PC-3 (cell line): ENCODE results near the gene DLEC1. TPM values are rescaled to one million over a fixed set of nuclear protein-coding genes. Genes with fewer than 3 reads are reported as not detected.

ENCODE experiments used
- ATAC-seq: fragments of 200-7000 bp; cut with Tn5 transposase; 2 replicates; pipeline ENCODE4 v1.9.1; 2020; ENCODE audit warnings: mild to moderate bottlenecking, moderate library complexity
- BruUV-seq: library from RNA; stranded (reverse); fragments of 400-500 nt; replicated peaks from 2 replicates; lab custom pipeline; 2021; lab: Mats Ljungman, UMichigan
- CTCF ChIA-PET: fragments of 300-600 bp; sonication (Branson Sonifier 250); formaldehyde crosslinking; loops from one replicate; lab custom pipeline; 2022; ENCODE audit warnings: antibody characterized with exemption; lab: Charles Lee
- POLR2A ChIA-PET: fragments of 300-600 bp; sonication (Branson Sonifier 250); formaldehyde crosslinking; loops from one replicate; lab custom pipeline; 2022; ENCODE audit warnings: antibody characterized with exemption; ENCODE audit not compliant: unreplicated experiment; lab: Charles Lee
- DNase-seq: peaks from one replicate; pipeline ENCODE4 v3.0.0-alpha.2; 2015
- H2AFZ ChIP-seq: fragments of 300-600 bp; sonication (generic); 2 replicates; pipeline ENCODE4 v1.6.0; 2016; ENCODE audit warnings: antibody characterized with exemption, low read length
- H3F3A ChIP-seq: fragments of 300-600 bp; sonication (generic); one replicate; pipeline ENCODE4 v1.6.0; 2017; ENCODE audit warnings: antibody characterized with exemption, low read length, control low read depth, mild to moderate bottlenecking; ENCODE audit not compliant: unreplicated experiment
- H3K27ac ChIP-seq: fragments of 300-600 bp; sonication (generic); 2 replicates; pipeline ENCODE4 v1.5.1; 2016; ENCODE audit warnings: mild to moderate bottlenecking, low read length
- H3K27me3 ChIP-seq: fragments of 300-600 bp; sonication (generic); 2 replicates; pipeline ENCODE4 v1.6.1; 2016; ENCODE audit warnings: low read length, mixed read lengths
- H3K36me3 ChIP-seq: fragments of 300-600 bp; sonication (generic); 2 replicates; pipeline ENCODE4 v1.6.1; 2016; ENCODE audit warnings: low read depth, mixed run types, low read length, mixed read lengths
- H3K4me1 ChIP-seq: fragments of 300-600 bp; sonication (generic); 2 replicates; pipeline ENCODE4 v1.5.1; 2016; ENCODE audit warnings: low read length; ENCODE audit not compliant: insufficient read depth
- H3K4me2 ChIP-seq: fragments of 300-600 bp; sonication (generic); 2 replicates; pipeline ENCODE4 v1.6.0; 2016; ENCODE audit warnings: low read length
- H3K4me3 ChIP-seq: fragments of 300-600 bp; sonication (generic); 2 replicates; pipeline ENCODE4 v1.5.1; 2016; ENCODE audit warnings: mild to moderate bottlenecking, low read length, mixed read lengths
- H3K79me2 ChIP-seq: fragments of 300-600 bp; sonication (generic); 2 replicates; pipeline ENCODE4 v1.6.1; 2017; ENCODE audit warnings: low read length, mixed read lengths
- H3K9ac ChIP-seq: fragments of 300-600 bp; sonication (generic); 2 replicates; pipeline ENCODE4 v1.6.0; 2016; ENCODE audit warnings: mild to moderate bottlenecking, low read length
- H3K9me2 ChIP-seq: fragments of 300-600 bp; sonication (generic); replicated peaks from 2 replicates; pipeline ENCODE4 v1.6.1; 2016; ENCODE audit warnings: mixed run types, low read length, mixed read lengths
- H3K9me3 ChIP-seq: fragments of 300-600 bp; sonication (generic); 2 replicates; pipeline ENCODE4 v1.6.1; 2016; ENCODE audit warnings: low read length, mixed read lengths
- H4K20me1 ChIP-seq: fragments of 300-600 bp; sonication (generic); 2 replicates; pipeline ENCODE4 v1.6.1; 2016; ENCODE audit warnings: low read length, mixed read lengths
- CTCF ChIP-seq: fragments of 300-600 bp; sonication (generic); conservative IDR thresholded peaks from 2 replicates; pipeline ENCODE4 v1.5.1; 2017; ENCODE audit warnings: antibody characterized with exemption, low read depth, mild to moderate bottlenecking, low read length
- EZH2 ChIP-seq: fragments of 300-600 bp; sonication (generic); IDR thresholded peaks from one replicate; pipeline ENCODE4 v1.6.1; 2017; ENCODE audit warnings: antibody characterized with exemption, mild to moderate bottlenecking, low read length; ENCODE audit not compliant: unreplicated experiment
- EZH2phosphoT487 ChIP-seq: fragments of 300-600 bp; sonication (generic); IDR thresholded peaks from 2 replicates; pipeline ENCODE4 v1.6.1; 2018; ENCODE audit warnings: mild to moderate bottlenecking, antibody characterized with exemption, low read length, borderline replicate concordance
- intact Hi-C: fragments of 100-400 bp; cut with micrococcal nuclease; formaldehyde crosslinking; loops from 2 replicates; pipeline ENCODE4 v1.9.0; 2023
- total RNA-seq: library from RNA; depleted of rRNA; stranded (reverse); fragments of >200 nt; gene quantifications from 2 replicates; pipeline ENCODE4 v1.2.3, GENCODE V29; 2014

The DLEC1 gene
- total RNA-seq, 1 experiment from 2014 or later: not detected

- ChIA-PET CTCF (no interaction called here), POLR2A (interaction anchor here (0.6 kb wide), 1 partner anchor 361 kb away, joined by 4 read pairs; no protein-coding TSS in a partner anchor)
- H4K20me1 ChIP-seq: no peaks in the 10 kb centered on the region
- H3K27me3 ChIP-seq: no peaks in the 10 kb centered on the region
- DNase-seq: no peak
- H2AFZ ChIP-seq: no peak overlapping the region
- H3K4me1 ChIP-seq: peaks cover 6% of the 10 kb centered on the region; the same call in 1 of the 2 replicates
- H3K36me3 ChIP-seq: peaks cover 33% of the 10 kb centered on the region
- no peak overlapping the region for H3K27ac ChIP-seq
- no peaks in the 10 kb centered on the region for H3K9me3 ChIP-seq
- H3K4me2 ChIP-seq: no peak overlapping the region
- no peak overlapping the region for H3K9ac ChIP-seq
- no peaks in the 10 kb centered on the region for H3F3A ChIP-seq
- intact Hi-C loops: loop anchor here (1.0 to 5.0 kb wide), 3 partner anchors 129 to 229 kb away; partner anchors contain the start of gene XYLB
- H3K4me3 ChIP-seq: no peak overlapping the region
- H3K79me2 ChIP-seq: no peaks in the 10 kb centered on the region
- BruUV-seq: TSS peak; percentile 10
- H3K9me2 ChIP-seq: no peaks in the 10 kb centered on the region
- no peak for ATAC-seq
- no peak for TF ChIP-seq EZH2phosphoT487
- TF ChIP-seq CTCF: no peak
- no peak for TF ChIP-seq EZH2
Measured at GRCh38 chr3:38118421-38119247, 79.6 kb downstream of the DLEC1 start.

- CTCF ChIA-PET: no interaction called here
- H3K4me1 ChIP-seq: peaks cover 9% of the 10 kb centered on the region
- DNase-seq: no peak
- H3K9me3 ChIP-seq: no peaks in the 10 kb centered on the region
- no peak overlapping the region for H3K27ac ChIP-seq
- H4K20me1 ChIP-seq: no peaks in the 10 kb centered on the region
- H3K27me3 ChIP-seq: no peaks in the 10 kb centered on the region
- no peak for TF ChIP-seq EZH2
- no peak for TF ChIP-seq CTCF
- no peak for TF ChIP-seq EZH2phosphoT487
- H3K4me2 ChIP-seq: no peak overlapping the region
- no peak overlapping the region for H3K9ac ChIP-seq
- intact Hi-C loops: loop anchor here (5.0 kb wide), 1 partner anchor 228 kb away; the partner anchor contains the start of gene XYLB
- H3K9me2 ChIP-seq: no peaks in the 10 kb centered on the region
- H3K36me3 ChIP-seq: peaks cover 38% of the 10 kb centered on the region
- H3K4me3 ChIP-seq: no peak overlapping the region
- no TSS peak for BruUV-seq
- H2AFZ ChIP-seq: no peak overlapping the region
- H3K79me2 ChIP-seq: no peaks in the 10 kb centered on the region
- ATAC-seq: no peak
- no peaks in the 10 kb centered on the region for H3F3A ChIP-seq
- POLR2A ChIA-PET: no interaction called here
Measured at GRCh38 chr3:38119248-38119544, 80.2 kb downstream of the DLEC1 start.
